SK-N-SH (cell line): ENCODE measurements around the gene CREB5. TPM values are rescaled to one million over a fixed set of nuclear protein-coding genes. Genes with fewer than 3 reads are reported as not detected.

Experiments
- CTCF ChIA-PET: fragments of 300-600, 350-600 bp; formaldehyde crosslinking; extraction: SDS; loops from one replicate; lab custom pipeline; 2021; lab: Yijun Ruan, JAX
- POLR2A ChIA-PET: fragments of 350-600 bp; sonication (Branson Sonifier 250); formaldehyde crosslinking; extraction: SDS; loops from one replicate; lab custom pipeline; 2020; ENCODE audit warnings: antibody characterized with exemption, inconsistent platforms; lab: Yijun Ruan, JAX
- DNase-seq: peaks from one replicate; pipeline ENCODE4 v3.0.0; 2012
- H2AFZ ChIP-seq: fragments of 200-600 bp; sonication (generic); 2 replicates; pipeline ENCODE4 v1.8.1; 2016; ENCODE audit warnings: antibody characterized with exemption, mild to moderate bottlenecking, low read depth
- H3F3A ChIP-seq: fragments of 200-600 bp; sonication (generic); replicated peaks from 2 replicates; pipeline ENCODE3; 2016; ENCODE audit warnings: antibody characterized with exemption, mild to moderate bottlenecking; ENCODE audit not compliant: insufficient read depth
- H3K27ac ChIP-seq, 2 experiments: fragments of 200-500 bp in 1 of 2; fragments of 200-600 bp in 1 of 2; sonication (Bioruptor generic) in 1 of 2; sonication (generic), shearing (Covaris generic) in 1 of 2; 2 replicates each; pipeline versions ENCODE4 v1.5.1 to v1.6.1; 2014 to 2016; ENCODE audit warnings: low read depth in 2 of 2, inconsistent platforms in 1 of 2, low read length in 1 of 2, mild to moderate bottlenecking in 1 of 2, mixed read lengths in 1 of 2
- H3K27me3 ChIP-seq: fragments of 200-600 bp; sonication (generic), shearing (Covaris generic); 2 replicates; pipeline ENCODE4 v1.6.1; 2016; ENCODE audit warnings: mixed run types; ENCODE audit not compliant: insufficient read depth
- H3K36me3 ChIP-seq, 2 experiments: fragments of 200-500 bp in 1 of 2; fragments of 200-600 bp in 1 of 2; sonication (Bioruptor generic) in 1 of 2; sonication (generic) in 1 of 2; replicated peaks in 1 of 2; 2 replicates each; pipeline versions ENCODE3 to v1.5.1; 2014 to 2016; ENCODE audit warnings: low read length in 1 of 2, mild to moderate bottlenecking in 1 of 2; ENCODE audit not compliant: insufficient read depth in 2 of 2, control insufficient read depth in 1 of 2
- H3K4me1 ChIP-seq, 2 experiments: fragments of 200-500 bp in 1 of 2; fragments of 200-600 bp in 1 of 2; sonication (Bioruptor generic) in 1 of 2; sonication (generic), shearing (Covaris generic) in 1 of 2; 2 replicates each; pipeline versions ENCODE4 v1.5.1 to v1.6.1; 2014 to 2016; ENCODE audit warnings: low read depth in 1 of 2, low read length in 1 of 2, mixed run types in 1 of 2; ENCODE audit not compliant: insufficient read depth in 2 of 2, control insufficient read depth in 1 of 2
- H3K4me2 ChIP-seq: fragments of 200-600 bp; sonication (generic), shearing (Covaris generic); 2 replicates; pipeline ENCODE4 v1.6.1; 2017; ENCODE audit warnings: mixed run types
- H3K4me3 ChIP-seq, 2 experiments: fragments of 200-500 bp in 1 of 2; fragments of 200-600 bp in 1 of 2; sonication (Bioruptor generic) in 1 of 2; sonication (generic), shearing (Covaris generic) in 1 of 2; 2 replicates each; pipeline versions ENCODE4 v1.5.1 to v1.8.1; 2014 to 2016; ENCODE audit warnings: low read depth in 2 of 2, inconsistent platforms in 1 of 2, low read length in 1 of 2, mild to moderate bottlenecking in 1 of 2, mixed read lengths in 1 of 2, moderate library complexity in 1 of 2
- H3K79me2 ChIP-seq: fragments of 200-600 bp; sonication (generic); 2 replicates; pipeline ENCODE4 v1.8.1; 2017; ENCODE audit warnings: mild to moderate bottlenecking; ENCODE audit not compliant: insufficient read depth
- H3K9ac ChIP-seq: fragments of 200-600 bp; sonication (generic); 2 replicates; pipeline ENCODE4 v1.6.1; 2017; ENCODE audit warnings: mixed run types
- H3K9me2 ChIP-seq: fragments of 200-600 bp; sonication (generic); 2 replicates; pipeline ENCODE4 v1.6.1; 2017; ENCODE audit warnings: mixed run types
- H3K9me3 ChIP-seq: fragments of 200-600 bp; sonication (generic); 2 replicates; pipeline ENCODE4 v1.6.1; 2017; ENCODE audit warnings: mixed run types, mild to moderate bottlenecking, moderate library complexity
- H4K20me1 ChIP-seq: fragments of 200-600 bp; sonication (generic); 2 replicates; pipeline ENCODE4 v1.6.1; 2017; ENCODE audit warnings: mild to moderate bottlenecking, mixed run types; ENCODE audit not compliant: insufficient read depth
- ELF1 ChIP-seq: IDR thresholded peaks from 2 replicates; pipeline ENCODE4 v1.4.0; 2012
- FOXJ3 ChIP-seq: sonication (generic); formaldehyde crosslinking; IDR thresholded peaks from 2 replicates; pipeline ENCODE4 v1.5.1; 2020; ENCODE audit warnings: mild to moderate bottlenecking, missing genetic modification reagents
- FOXM1 ChIP-seq: IDR thresholded peaks from 2 replicates; pipeline ENCODE4 v1.4.0; 2012; ENCODE audit warnings: low read depth, mild to moderate bottlenecking
- GATA2 ChIP-seq: sonication (generic); formaldehyde crosslinking; IDR thresholded peaks from 2 replicates; pipeline ENCODE4 v1.5.0; 2020; ENCODE audit warnings: mild to moderate bottlenecking, missing genetic modification reagents
- JUND ChIP-seq: IDR thresholded peaks from 2 replicates; pipeline ENCODE4 v1.4.0; 2012
- MXI1 ChIP-seq: IDR thresholded peaks from 2 replicates; pipeline ENCODE4 v1.6.1; 2012; ENCODE audit warnings: mild to moderate bottlenecking, low read depth, low read length, improper control_type of control experiment
- PBX3 ChIP-seq: IDR thresholded peaks from 2 replicates; pipeline ENCODE4; 2012
- REST ChIP-seq: IDR thresholded peaks from 2 replicates; pipeline ENCODE4 v1.6.1; 2012; ENCODE audit warnings: mild to moderate bottlenecking, low read depth, low read length, moderate library complexity
- RFX5 ChIP-seq: IDR thresholded peaks from 2 replicates; pipeline ENCODE4 v1.6.1; 2012; ENCODE audit warnings: mild to moderate bottlenecking, improper control_type of control experiment, low read length
- SIN3A ChIP-seq: IDR thresholded peaks from 2 replicates; pipeline ENCODE4 v1.6.1; 2012; ENCODE audit warnings: low read depth, mild to moderate bottlenecking, low read length, moderate library complexity, borderline replicate concordance
- USF1 ChIP-seq: IDR thresholded peaks from 2 replicates; pipeline ENCODE4 v1.4.0; 2012; ENCODE audit warnings: low read depth, borderline replicate concordance
- USF2 ChIP-seq: fragments of 150-350 bp; IDR thresholded peaks from 2 replicates; pipeline ENCODE4 v1.6.1; 2017; ENCODE audit warnings: antibody characterized with exemption, low read length, low read depth, borderline replicate concordance
- ZBTB33 ChIP-seq: IDR thresholded peaks from 2 replicates; pipeline ENCODE4 v1.4.0; 2012; ENCODE audit warnings: low read depth, borderline replicate concordance
- WGBS: methylation state at CpG from one replicate; pipeline ENCODE4 v1.1.6; 2017; ENCODE audit warnings: low lambda C conversion rate; 5-methylcytosine and 5-hydroxymethylcytosine counted together
- polyA plus RNA-seq, 3 experiments: library from polyadenylated mRNA; depleted of rRNA; stranded (reverse); fragments of >200 nt; gene quantifications; 2 replicates each; pipeline ENCODE4 v1.2.3, GENCODE V29; 2012

CREB5 gene
- polyA plus RNA-seq, 1 of the 3 experiments (the other 2 are of a cell fraction), result 19.3 TPM

- H3K79me2 ChIP-seq, result no peaks in the 10 kb centered on the region
- H3K27me3 ChIP-seq, result no peaks in the 10 kb centered on the region; the same call in 1 of the 2 replicates
- no peak for TF ChIP-seq USF2
- TF ChIP-seq FOXM1, result no peak
- TF ChIP-seq JUND, result no peak
- TF ChIP-seq GATA2 (CRISPR knock-in tag), result no peak
- no peak for TF ChIP-seq RFX5
- TF ChIP-seq ELF1, result no peak
- no peak for TF ChIP-seq PBX3
- no peak for TF ChIP-seq FOXJ3 (CRISPR knock-in tag)
- TF ChIP-seq USF1, result no peak
- TF ChIP-seq MXI1, result no peak
- TF ChIP-seq REST, result no peak
- no peak for TF ChIP-seq ZBTB33
- no peak for TF ChIP-seq SIN3A
- H3K4me1 ChIP-seq, result peaks cover 0 to 36% of the 10 kb centered on the region in 2 experiments; a peak in 2 of 4 replicates
- H3K4me3 ChIP-seq, result no peak overlapping the region
- H3K27ac ChIP-seq, result no peak overlapping the region
- no peaks in the 10 kb centered on the region for H3K9me3 ChIP-seq
- H3K9ac ChIP-seq, result no peak overlapping the region
- no peaks in the 10 kb centered on the region for H3F3A ChIP-seq
- no peaks in the 10 kb centered on the region for H4K20me1 ChIP-seq
- POLR2A ChIA-PET, result no interaction called here
- WGBS, result 20% methylated on average over 2 of the region's 2 CpGs
- DNase-seq, result no peak
- H3K4me2 ChIP-seq, result no peak overlapping the region
- CTCF ChIA-PET, result interaction anchor here (0.6 to 2.6 kb wide), 8 partner anchors 12 to 251 kb away, joined by 3 to 8 read pairs (median 4); partner anchors contain the start of gene CREB5
- no peak overlapping the region for H2AFZ ChIP-seq
- H3K36me3 ChIP-seq, result no peaks in the 10 kb centered on the region
- no peaks in the 10 kb centered on the region for H3K9me2 ChIP-seq
Measured at GRCh38 chr7:28549998-28550397, 137.7 kb downstream of the CREB5 start.
